HG03442 (cell line): ENCODE measurements around the gene CAPN15.
"Not testable (repeated sequence)": the region's sequence is repeated elsewhere in the genome, so short reads cannot be mapped to it uniquely, and the experiment has no call there.

ENCODE experiments used
- ATAC-seq: cut with Tn5 transposase; IDR thresholded peaks from one replicate; pipeline ENCODE4 v1.9.1; 2021; ENCODE audit warnings: mild to moderate bottlenecking, moderate library complexity; ENCODE audit not compliant: unreplicated experiment

CAPN15 gene

GRCh38 chr16:589658-590187 lies 62.2 kb downstream of the CAPN15 start, which contains the start of gene RAB40C:
RAB40C (plus strand) TSS chr16:590066; CDS start chr16:590292, 226 bp downstream.
- ATAC-seq: peak; percentile 75

- ATAC-seq: no peak
Observed at GRCh38 chr16:590188-590814, 62.8 kb downstream of the CAPN15 start.

DNA sequence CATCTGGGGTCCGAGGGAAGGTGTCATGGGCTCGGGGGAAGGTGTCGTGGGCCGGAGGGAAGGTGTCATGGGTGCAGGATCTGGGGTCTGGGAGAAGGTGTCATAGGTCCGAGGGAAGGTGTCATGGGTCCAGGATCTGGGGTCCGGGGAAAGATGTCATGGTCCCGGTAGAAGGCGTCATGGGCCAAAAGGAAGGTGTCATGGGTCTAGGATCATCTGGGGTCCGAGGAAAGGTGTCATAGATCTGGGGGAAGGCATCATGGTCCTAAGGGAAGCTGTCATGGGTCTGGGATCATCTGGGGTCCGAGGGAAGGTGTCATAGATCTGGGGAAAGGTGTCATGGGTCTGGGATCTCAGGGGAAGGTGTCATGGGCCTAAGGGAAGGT lies 63.3 kb downstream of the CAPN15 start:
- no peak for ATAC-seq

DNA sequence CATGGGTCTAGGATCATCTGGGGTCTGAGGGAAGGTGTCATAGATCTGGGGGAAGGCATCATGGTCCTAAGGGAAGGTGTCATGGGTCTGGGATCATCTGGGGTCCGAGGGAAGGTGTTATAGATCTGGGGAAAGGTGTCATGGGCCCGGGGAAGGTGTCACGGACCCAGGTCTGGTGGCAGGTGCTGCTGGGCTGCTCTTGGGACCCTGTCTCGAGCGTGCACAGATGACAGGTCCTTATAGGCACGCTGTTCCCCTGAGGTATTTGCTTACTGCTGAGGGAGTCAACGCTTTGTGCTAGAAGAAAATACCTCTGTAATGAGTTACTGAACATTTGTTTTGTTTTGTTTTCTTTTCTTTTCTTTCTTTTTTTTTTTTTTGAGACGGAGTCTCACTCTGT lies 63.7 kb downstream of the CAPN15 start:
- no peak for ATAC-seq

DNA sequence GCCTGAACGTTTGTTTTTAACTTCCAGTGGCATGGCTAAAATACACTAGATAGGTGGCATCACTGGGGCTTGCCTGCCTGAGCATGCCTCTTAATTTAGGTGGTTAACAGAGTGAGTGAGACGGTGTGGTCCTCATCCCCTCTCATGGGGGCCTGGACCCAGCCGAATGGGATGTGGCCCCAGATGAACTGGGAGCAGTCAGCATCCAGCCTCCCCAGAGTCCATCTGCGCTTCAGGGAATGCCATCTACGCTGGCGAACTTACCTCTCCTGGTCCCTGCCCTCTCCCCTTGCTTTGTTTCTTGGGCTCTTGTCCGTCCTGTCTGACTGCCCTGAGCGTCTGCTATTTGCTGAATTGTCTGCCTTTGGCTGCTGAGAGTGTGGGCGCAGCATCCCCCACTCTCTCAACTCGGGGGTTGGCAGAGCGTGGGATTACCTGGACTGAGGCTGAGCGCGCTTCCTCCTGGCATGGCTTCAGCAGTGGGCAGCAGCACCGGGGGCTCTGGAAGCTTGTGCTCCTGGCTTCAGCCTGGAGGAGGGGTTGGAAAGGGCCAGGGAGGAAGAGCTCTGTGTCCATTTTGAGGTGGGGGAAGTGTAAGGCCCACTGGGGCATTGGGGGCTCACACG lies 64.5 kb downstream of the CAPN15 start:
- ATAC-seq: no peak

DNA sequence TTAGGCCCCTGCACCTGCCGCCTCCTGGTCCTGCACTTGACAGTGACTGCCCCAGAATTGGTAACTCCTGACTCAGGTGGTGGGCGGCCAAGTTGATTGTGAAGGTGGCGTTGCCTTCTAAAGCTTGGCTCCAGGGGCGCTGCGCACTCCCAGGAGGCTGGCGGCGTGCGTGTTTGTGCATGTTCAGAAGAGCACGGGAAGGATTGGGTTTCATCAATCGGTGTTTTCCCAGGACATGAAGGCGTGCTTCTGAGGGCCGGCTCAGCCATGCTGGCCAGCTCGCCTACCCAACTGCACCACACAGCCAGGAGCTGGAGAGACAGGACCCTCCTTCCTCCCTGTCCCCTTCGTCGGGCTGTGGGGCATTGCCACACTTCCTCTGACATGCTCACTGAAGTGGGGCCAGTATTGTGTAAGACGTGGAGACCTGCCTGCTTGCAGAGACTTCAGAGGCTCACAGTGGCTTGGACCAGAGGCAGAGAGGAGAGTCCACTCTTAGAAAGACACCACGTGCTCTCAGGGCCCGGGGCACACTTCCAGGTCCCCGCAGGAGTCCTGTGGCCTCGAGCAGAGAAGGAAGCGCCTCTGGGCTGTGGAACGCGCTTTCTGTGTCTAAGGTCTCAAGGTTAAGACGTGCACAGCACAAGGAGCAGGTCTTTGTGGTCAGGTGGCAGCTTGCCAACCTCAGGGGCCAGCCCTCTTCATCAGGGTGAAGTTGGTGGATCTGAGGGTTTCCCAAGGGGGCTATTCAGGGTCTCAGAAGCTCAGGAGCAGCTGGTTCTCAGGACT lies 65.2 kb downstream of the CAPN15 start:
- ATAC-seq: no peak

GRCh38 chr16:593406-593805 lies 65.9 kb downstream of the CAPN15 start:
- ATAC-seq: no peak

DNA sequence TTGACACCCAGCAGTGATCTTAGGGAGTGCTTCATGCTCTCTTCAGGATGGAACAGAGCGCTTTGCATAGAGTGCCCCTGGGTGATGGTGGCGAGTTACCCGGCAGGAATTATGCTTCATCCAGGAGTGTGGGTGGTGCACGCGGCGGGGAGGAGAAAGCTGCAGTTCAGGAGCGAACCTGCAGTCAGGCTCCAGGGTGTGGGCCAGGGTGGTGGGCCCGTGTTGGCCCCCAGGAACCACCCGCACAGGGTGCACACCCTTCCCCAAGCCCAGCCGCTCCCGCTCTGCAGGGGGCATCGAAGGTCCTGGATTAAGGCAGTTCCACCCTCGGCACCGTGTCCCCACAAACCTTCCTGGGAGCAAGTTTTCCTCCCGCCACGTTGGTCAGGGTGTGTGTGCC lies 66.3 kb downstream of the CAPN15 start:
- ATAC-seq: no peak

DNA sequence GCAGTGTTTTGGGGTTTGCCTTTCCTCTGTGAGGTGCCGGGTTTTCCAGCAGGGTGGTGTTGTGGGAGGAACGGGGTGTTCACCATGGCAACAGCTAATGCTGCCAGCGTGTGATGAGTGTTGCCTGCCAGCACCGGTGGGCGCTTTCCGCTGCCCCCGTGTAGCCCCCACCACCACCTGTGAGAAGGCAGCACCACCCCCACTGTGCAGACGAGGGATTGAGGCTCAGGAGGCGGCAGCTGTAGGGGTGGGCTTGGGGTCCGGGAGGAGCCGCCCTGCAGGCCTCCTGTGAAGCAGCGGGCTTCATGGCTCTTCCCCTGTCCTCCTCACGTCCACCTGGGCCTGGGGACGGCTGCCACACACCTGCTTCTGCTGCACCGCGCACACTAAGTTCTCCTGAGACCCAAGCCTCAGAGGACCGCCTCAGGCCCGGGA lies 67.6 kb downstream of the CAPN15 start:
- ATAC-seq: no peak

- ATAC-seq: no peak
Observed at GRCh38 chr16:595942-596735, 68.6 kb downstream of the CAPN15 start.

- ATAC-seq: no peak
Observed at GRCh38 chr16:596736-597060, 69.2 kb downstream of the CAPN15 start.

GRCh38 chr16:597655-598054 lies 70.1 kb downstream of the CAPN15 start:
- ATAC-seq: not testable (repeated sequence)

- ATAC-seq: no peak
Observed at GRCh38 chr16:598823-599739, 71.6 kb downstream of the CAPN15 start.

DNA sequence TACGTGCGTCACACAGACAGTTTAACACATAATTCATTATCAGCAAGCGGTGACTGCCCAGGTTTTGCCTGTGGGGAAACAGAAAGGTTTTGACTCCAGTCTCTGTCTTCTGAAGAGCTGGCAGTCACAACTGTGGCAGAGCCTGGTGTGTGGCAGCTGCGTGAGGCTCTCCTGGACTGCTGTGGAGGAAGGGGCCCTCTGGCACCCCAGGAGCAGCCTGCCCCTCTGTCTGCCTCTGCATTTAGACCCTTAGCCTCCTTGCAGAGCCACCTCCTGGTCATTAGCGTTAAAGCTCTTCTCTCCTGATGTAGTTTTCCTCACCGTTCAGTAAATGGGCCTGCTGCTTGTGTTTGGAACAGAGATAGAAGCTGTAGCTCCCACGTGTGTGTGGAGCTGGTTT lies 73.3 kb downstream of the CAPN15 start:
- ATAC-seq: no peak

DNA sequence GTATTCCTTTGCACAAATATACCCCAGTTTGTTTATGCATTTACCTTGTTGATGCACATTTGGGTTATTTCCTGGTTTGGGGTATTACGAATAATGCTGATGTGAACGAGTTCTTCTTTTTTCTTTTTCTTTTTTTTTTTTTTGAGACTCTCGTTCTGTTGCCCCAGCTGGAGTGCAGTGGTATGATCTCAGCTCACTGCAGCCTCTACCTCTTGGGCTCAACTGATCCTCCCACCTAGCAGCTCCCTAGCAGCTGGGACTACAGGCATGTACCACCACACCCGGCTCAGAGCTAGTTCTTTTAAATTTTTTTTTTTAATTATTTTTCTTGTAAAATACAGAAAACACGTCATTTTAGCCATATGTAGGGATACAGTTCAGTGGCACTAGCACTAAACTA lies 76.4 kb downstream of the CAPN15 start:
- no peak for ATAC-seq
